ENCODE data around the gene DPEP1. TPM values are rescaled to one million over a fixed set of nuclear protein-coding genes. Genes with fewer than 3 reads are reported as not detected.

The DPEP1 gene
- total RNA-seq, 6 donors from 2014 or later = 1.2 to 2.7 (median 1.5) TPM; not detected in 3

DNA sequence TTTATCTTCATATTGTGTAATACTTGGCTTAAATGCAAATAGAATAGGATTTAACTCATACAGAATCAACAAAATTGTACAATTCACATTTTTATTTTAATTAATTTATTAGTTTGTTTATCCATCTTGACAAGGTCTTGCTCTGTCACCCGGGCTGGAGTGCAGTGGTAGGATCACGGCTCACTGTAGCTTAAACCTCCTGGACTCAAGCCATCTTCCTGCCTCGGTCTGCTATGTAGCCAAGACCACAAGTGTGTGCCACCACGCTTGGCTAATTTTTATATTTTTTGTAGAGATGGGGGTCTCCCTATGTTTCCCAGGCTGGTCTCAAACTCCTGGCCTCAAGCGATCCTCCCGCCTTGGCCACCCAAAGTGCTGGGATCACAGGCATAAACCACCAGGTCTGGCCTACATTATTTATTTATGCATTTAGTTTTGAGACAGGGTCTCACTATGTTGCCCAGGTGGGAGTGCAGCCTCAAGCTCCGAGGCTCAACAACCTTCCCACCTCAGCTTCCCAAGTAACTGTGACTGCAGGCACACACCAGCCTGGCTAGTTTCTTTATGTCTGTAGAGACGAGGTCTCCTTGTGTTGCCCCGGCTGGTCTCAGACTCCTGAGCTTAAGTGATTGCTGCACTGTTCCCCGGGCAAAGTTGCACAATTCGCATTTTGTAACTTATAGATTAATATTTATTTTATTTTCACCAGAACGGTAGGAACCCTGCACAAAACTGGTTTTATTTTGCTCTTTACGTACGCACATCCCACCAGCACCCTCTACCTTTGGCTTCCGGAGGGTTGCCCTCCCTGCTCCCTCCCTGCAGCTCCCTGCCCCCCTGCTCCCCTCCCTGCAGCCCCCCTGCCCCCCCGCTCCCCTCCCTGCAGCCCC, 4.9 kb downstream of the DPEP1 start:
- H3K36me3 ChIP-seq = no peaks in the 10 kb centered on the region
- H3K4me3 ChIP-seq = no peak overlapping the region
- H3K27ac ChIP-seq = no peak overlapping the region
- ATAC-seq (ENCODE audit: low FRiP score in 2 of 2) = no peak
- DNase-seq = no peak
- peaks cover 0 to 9% (median 8%) of the 10 kb centered on the region in 4 donors for H3K4me1 ChIP-seq
- TF ChIP-seq, protein P1, sequence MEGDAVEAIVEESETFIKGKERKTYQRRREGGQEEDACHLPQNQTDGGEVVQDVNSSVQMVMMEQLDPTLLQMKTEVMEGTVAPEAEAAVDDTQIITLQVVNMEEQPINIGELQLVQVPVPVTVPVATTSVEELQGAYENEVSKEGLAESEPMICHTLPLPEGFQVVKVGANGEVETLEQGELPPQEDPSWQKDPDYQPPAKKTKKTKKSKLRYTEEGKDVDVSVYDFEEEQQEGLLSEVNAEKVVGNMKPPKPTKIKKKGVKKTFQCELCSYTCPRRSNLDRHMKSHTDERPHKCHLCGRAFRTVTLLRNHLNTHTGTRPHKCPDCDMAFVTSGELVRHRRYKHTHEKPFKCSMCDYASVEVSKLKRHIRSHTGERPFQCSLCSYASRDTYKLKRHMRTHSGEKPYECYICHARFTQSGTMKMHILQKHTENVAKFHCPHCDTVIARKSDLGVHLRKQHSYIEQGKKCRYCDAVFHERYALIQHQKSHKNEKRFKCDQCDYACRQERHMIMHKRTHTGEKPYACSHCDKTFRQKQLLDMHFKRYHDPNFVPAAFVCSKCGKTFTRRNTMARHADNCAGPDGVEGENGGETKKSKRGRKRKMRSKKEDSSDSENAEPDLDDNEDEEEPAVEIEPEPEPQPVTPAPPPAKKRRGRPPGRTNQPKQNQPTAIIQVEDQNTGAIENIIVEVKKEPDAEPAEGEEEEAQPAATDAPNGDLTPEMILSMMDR (IDR thresholded peaks at IDR 0.05) = no peak
- no peak for TF ChIP-seq POLR2A (IDR thresholded peaks at IDR 0.05)
- WGBS, 2 donors = 55% methylated on average over 14 to 16 of the region's 16 CpGs
- H3K27me3 ChIP-seq = no peaks in the 10 kb centered on the region
- H3K9me3 ChIP-seq = no peaks in the 10 kb centered on the region

DNA sequence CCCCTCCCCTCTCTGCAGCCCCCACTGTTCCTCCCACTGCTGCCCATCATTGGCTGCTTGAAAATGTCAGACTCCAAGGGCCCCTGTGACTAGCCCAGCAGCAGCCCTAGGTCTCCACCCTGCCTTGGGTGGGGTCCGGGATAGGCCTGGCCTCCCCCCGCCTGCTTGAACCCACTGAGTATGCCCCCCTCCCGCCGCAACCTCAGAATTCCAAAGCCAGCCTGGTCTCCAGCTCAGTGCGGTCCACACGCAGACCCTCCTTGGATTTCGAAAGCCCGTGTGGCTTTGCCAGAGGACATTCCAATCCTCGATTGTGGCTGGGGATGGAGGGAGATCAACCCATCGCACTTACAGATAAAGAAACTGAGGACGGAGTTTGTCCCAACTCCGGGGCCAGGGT, 6.4 kb downstream of the DPEP1 start:
- TF ChIP-seq POLR2AphosphoS5 (IDR thresholded peaks at IDR 0.05) (no peak), POLR2A (IDR thresholded peaks at IDR 0.05) (no peak), EP300 (IDR thresholded peaks at IDR 0.05) (no peak)
- TF ChIP-seq, protein P1 (IDR thresholded peaks at IDR 0.05) = no peak
- 56 to 80% methylated on average over 8 of the region's 12 CpGs for WGBS, 2 donors
- H3K4me3 ChIP-seq = no peak overlapping the region
- H3K27me3 ChIP-seq = no peaks in the 10 kb centered on the region
- H3K27ac ChIP-seq = no peak overlapping the region
- H3K36me3 ChIP-seq = no peaks in the 10 kb centered on the region
- DNase-seq (peak in 1 of 2 donors; percentile 26), ATAC-seq (ENCODE audit: low FRiP score in 2 of 2) (no peak)
- peaks cover 0 to 12% (median 8%) of the 10 kb centered on the region in 4 donors for H3K4me1 ChIP-seq
- no peaks in the 10 kb centered on the region for H3K9me3 ChIP-seq

DNA sequence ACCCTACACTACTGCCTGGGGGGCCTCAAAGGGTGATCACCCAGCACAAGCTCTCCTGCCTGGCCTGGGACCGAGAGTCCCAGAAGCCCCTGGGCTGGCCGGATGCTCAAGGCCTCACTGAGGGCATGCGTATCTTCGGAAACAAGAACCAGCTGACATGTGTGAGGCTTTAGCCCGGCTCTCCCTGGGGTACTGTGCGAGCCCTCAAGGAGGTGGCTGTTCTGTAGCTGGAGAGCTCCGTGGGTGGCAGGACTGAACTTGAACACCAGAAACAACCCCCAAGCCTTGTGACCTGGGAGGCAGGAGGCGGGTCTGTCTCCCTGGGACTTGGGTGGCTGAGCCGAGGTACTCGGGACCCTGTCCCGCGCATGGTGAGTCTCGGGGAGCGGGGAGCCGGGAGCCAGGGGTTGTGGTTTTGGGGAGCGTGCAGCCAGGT, 7.0 kb downstream of the DPEP1 start:
- no peak overlapping the region for H3K27ac ChIP-seq
- TF ChIP-seq POLR2AphosphoS5 (IDR thresholded peaks at IDR 0.05) (no peak), EP300 (IDR thresholded peaks at IDR 0.05) (no peak), POLR2A (IDR thresholded peaks at IDR 0.05) (no peak)
- TF ChIP-seq, protein P1 (IDR thresholded peaks at IDR 0.05) = no peak
- 70 to 82% methylated on average over 2 to 13 of the region's 16 CpGs for WGBS, 2 donors
- no peaks in the 10 kb centered on the region for H3K27me3 ChIP-seq
- no peak for ATAC-seq (ENCODE audit: low FRiP score in 2 of 2)
- no peak overlapping the region for H3K4me3 ChIP-seq
- no peaks in the 10 kb centered on the region for H3K36me3 ChIP-seq
- H3K4me1 ChIP-seq = peaks cover 0 to 12% (median 7%) of the 10 kb centered on the region in 4 donors
- DNase-seq = peak in 1 of 2 donors; percentile 68
- no peaks in the 10 kb centered on the region for H3K9me3 ChIP-seq

DNA sequence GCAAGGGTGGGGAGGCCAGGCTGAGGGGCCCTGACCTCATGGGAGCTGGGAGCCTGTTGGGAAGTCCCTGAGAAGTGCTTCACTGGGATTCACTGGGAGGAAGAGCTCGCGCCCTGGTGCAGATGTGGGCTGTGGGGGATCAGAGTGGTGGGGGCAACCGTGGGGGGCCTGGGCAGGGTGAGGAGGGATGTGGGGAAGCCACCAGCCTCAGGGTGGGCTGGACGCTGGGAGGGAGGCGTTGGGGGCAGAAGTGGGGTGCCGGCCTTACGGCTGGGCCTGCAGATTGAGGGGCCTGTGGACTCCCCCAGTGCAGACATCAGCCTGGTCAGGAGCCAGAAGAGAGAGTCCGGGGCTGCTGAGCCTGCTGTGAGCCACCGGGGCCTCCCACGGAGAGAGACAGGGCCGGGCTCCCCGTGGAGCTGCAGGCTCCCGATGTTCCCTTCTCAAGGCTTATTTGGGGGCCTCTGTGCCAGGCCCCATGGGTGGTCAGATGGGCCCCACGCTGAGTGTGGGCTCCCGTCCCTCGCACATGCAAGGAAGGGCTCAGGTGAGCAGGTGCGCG, 7.8 kb downstream of the DPEP1 start:
- DNase-seq = peak in 1 of 2 donors; percentile 76

More for the DNA sequence above, 7.8 kb downstream of the DPEP1 start:
- Histone ChIP-seq H3K9me3 (no peaks in the 10 kb centered on the region), H3K4me1 (peaks cover 0 to 12% (median 4%) of the 10 kb centered on the region in 4 donors), H3K27ac (no peak overlapping the region), H3K36me3 (no peaks in the 10 kb centered on the region), H3K4me3 (no peak overlapping the region), H3K27me3 (no peaks in the 10 kb centered on the region)
- 81 to 83% methylated on average over 13 to 17 of the region's 18 CpGs for WGBS, 2 donors
- no peak for TF ChIP-seq EP300 (IDR thresholded peaks at IDR 0.05)
- TF ChIP-seq, protein P1 (IDR thresholded peaks at IDR 0.05) = no peak
- TF ChIP-seq POLR2AphosphoS5 (IDR thresholded peaks at IDR 0.05) = no peak
- no peak for TF ChIP-seq POLR2A (IDR thresholded peaks at IDR 0.05)
- no peak for ATAC-seq (ENCODE audit: low FRiP score in 2 of 2)

All from upper lobe of left lung (tissue), 6 donors.